ENCODE data around the gene LRBA.

DNA sequence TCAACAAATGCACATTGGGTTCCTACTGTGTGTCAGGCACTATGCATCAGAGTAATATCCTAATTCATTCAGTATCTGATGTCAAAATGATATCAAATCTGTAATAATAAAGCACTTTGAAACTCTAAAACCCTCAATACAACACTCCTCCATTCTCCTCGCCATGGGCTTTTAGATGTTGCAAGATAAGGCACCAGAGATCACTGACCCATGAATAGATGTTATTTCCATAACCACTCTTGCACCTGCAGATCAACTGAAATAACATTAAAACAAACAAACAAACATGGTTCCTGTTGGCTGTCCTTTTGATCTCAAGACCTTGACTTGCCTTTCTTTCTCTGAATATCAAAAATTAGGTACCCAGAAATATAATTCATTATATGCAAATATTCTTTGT is 333.0 kb downstream of the LRBA start:
- TF ChIP-seq, protein P1, sequence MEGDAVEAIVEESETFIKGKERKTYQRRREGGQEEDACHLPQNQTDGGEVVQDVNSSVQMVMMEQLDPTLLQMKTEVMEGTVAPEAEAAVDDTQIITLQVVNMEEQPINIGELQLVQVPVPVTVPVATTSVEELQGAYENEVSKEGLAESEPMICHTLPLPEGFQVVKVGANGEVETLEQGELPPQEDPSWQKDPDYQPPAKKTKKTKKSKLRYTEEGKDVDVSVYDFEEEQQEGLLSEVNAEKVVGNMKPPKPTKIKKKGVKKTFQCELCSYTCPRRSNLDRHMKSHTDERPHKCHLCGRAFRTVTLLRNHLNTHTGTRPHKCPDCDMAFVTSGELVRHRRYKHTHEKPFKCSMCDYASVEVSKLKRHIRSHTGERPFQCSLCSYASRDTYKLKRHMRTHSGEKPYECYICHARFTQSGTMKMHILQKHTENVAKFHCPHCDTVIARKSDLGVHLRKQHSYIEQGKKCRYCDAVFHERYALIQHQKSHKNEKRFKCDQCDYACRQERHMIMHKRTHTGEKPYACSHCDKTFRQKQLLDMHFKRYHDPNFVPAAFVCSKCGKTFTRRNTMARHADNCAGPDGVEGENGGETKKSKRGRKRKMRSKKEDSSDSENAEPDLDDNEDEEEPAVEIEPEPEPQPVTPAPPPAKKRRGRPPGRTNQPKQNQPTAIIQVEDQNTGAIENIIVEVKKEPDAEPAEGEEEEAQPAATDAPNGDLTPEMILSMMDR (IDR thresholded peaks at IDR 0.05): no peak
- TF ChIP-seq ESRRA (IDR thresholded peaks at IDR 0.05; ENCODE audit: borderline replicate concordance, low read length): no peak
- no peak for TF ChIP-seq POLR2A (IDR thresholded peaks at IDR 0.05; ENCODE audit: low read length)
- TF ChIP-seq MAX (IDR thresholded peaks at IDR 0.05): no peak
- no peak for TF ChIP-seq ZC3H11A (IDR thresholded peaks at IDR 0.05)
- no peak for TF ChIP-seq RCOR1 (IDR thresholded peaks at IDR 0.05; ENCODE audit: low read depth, low read length)
- no peak for TF ChIP-seq RAD21 (conservative IDR thresholded peaks at IDR 0.05 in 1 of 2, IDR thresholded peaks at IDR 0.05 in 1 of 2)
- TF ChIP-seq, protein P2, sequence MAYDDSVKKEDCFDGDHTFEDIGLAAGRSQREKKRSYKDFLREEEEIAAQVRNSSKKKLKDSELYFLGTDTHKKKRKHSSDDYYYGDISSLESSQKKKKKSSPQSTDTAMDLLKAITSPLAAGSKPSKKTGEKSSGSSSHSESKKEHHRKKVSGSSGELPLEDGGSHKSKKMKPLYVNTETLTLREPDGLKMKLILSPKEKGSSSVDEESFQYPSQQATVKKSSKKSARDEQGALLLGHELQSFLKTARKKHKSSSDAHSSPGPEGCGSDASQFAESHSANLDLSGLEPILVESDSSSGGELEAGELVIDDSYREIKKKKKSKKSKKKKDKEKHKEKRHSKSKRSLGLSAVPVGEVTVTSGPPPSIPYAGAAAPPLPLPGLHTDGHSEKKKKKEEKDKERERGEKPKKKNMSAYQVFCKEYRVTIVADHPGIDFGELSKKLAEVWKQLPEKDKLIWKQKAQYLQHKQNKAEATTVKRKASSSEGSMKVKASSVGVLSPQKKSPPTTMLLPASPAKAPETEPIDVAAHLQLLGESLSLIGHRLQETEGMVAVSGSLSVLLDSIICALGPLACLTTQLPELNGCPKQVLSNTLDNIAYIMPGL (CRISPR knock-in tag; IDR thresholded peaks at IDR 0.05; ENCODE audit: borderline replicate concordance): no peak
- TF ChIP-seq HDAC2 (IDR thresholded peaks at IDR 0.05): no peak
- TF ChIP-seq BHLHE40 (IDR thresholded peaks at IDR 0.05; ENCODE audit: low read depth, low read length): no peak
- no peak for TF ChIP-seq JUN (IDR thresholded peaks at IDR 0.05)

Data from A549 (cell line).